HepG2 (cell line): ENCODE results near the gene R3HCC1L. TPM values are rescaled to one million over a fixed set of nuclear protein-coding genes. Genes with fewer than 3 reads are reported as not detected.
A peak's percentile ranks its signal among the peaks of the same experiment; 100 is the strongest.

ENCODE experiments used
- ATAC-seq: fragments of 200-7000 bp; cut with Tn5 transposase; 3 replicates; pipeline ENCODE4 v1.9.1; 2020; ENCODE audit warnings: mild to moderate bottlenecking, moderate library complexity
- BruUV-seq: library from RNA; stranded (reverse); fragments of 400-500 nt; replicated peaks from 2 replicates; lab custom pipeline; 2021; lab: Mats Ljungman, UMichigan
- CTCF ChIA-PET: fragments of 300-600 bp; formaldehyde crosslinking; extraction: SDS; loops from one replicate; lab custom pipeline; 2021; ENCODE audit warnings: low total read pairs, inconsistent platforms, low intra/inter-chr PET ratio; lab: Yijun Ruan, JAX
- POLR2A ChIA-PET: fragments of 350-600 bp; sonication (Branson Sonifier 250); formaldehyde crosslinking; loops from one replicate; lab custom pipeline; 2020; ENCODE audit warnings: antibody characterized with exemption, inconsistent platforms; lab: Yijun Ruan, JAX
- DNase-seq: peaks from one replicate; pipeline ENCODE4 v3.0.0-alpha.2; 2015; ENCODE audit warnings: low spot score
- FAIRE-seq: peaks from 3 replicates; lab custom pipeline; 2011; peaks lifted over from hg19 to GRCh38; lab: Jason Lieb, UNC
- H2AFZ ChIP-seq: one replicate; pipeline ENCODE4 v1.6.1; 2011; ENCODE audit warnings: low read length, inconsistent platforms
- H3K27ac ChIP-seq: fragments of 300-600 bp; 3 replicates; pipeline ENCODE4 v1.8.0; 2011; ENCODE audit warnings: mixed run types, mild to moderate bottlenecking, mixed read lengths, low read length, inconsistent platforms; ENCODE audit not compliant: insufficient read depth; ENCODE audit errors: extremely low read length
- H3K27me3 ChIP-seq, 2 experiments: fragments of 200-600 bp in 1 of 2; 2 replicates in 1 of 2; 3 replicates in 1 of 2; pipeline versions ENCODE4 v1.6.0 to v1.8.0; 2011; ENCODE audit warnings: low read length in 2 of 2, mild to moderate bottlenecking in 2 of 2, moderate library complexity in 2 of 2, inconsistent platforms in 1 of 2; ENCODE audit not compliant: insufficient read depth in 2 of 2, control insufficient read depth in 1 of 2
- H3K36me3 ChIP-seq, 2 experiments: fragments of 200-600 bp in 1 of 2; replicated peaks in 1 of 2; 2 replicates in 1 of 2; 3 replicates in 1 of 2; pipeline versions ENCODE4 v1.5.1 to v1.8.0; 2011; ENCODE audit warnings: low read length in 2 of 2, inconsistent platforms in 1 of 2; ENCODE audit not compliant: insufficient read depth in 2 of 2, control insufficient read depth in 1 of 2
- H3K4me1 ChIP-seq: 2 replicates; pipeline ENCODE4 v1.5.1; 2012; ENCODE audit warnings: low read length, inconsistent platforms; ENCODE audit not compliant: insufficient read depth
- H3K4me2 ChIP-seq: 2 replicates; pipeline ENCODE4 v1.6.0; 2011; ENCODE audit warnings: low read depth, low read length, inconsistent platforms
- H3K4me3 ChIP-seq, 3 experiments: fragments of 200-600 bp in 1 of 3; sonication (generic), shearing (Covaris generic) in 1 of 3; replicated peaks in 1 of 3; 2 replicates each; pipeline ENCODE4 v1.5.1; 2011 to 2016; ENCODE audit warnings: low read length in 3 of 3, inconsistent platforms in 2 of 3, low read depth in 2 of 3, mild to moderate bottlenecking in 2 of 3, control low read depth in 1 of 3, mixed read lengths in 1 of 3; ENCODE audit not compliant: insufficient read depth in 1 of 3
- H3K79me2 ChIP-seq: one replicate; pipeline ENCODE4 v1.6.1; 2011; ENCODE audit warnings: low read length, inconsistent platforms; ENCODE audit not compliant: insufficient read depth
- H3K9ac ChIP-seq: 2 replicates; pipeline ENCODE4 v1.6.0; 2011; ENCODE audit warnings: mild to moderate bottlenecking, low read depth, low read length, inconsistent platforms; ENCODE audit not compliant: insufficient read depth
- H3K9me3 ChIP-seq: 2 replicates; pipeline ENCODE4 v1.5.1; 2012; ENCODE audit warnings: mild to moderate bottlenecking, low read length
- H4K20me1 ChIP-seq: 2 replicates; pipeline ENCODE4 v1.6.0; 2011; ENCODE audit warnings: inconsistent platforms, mild to moderate bottlenecking, low read length, moderate library complexity; ENCODE audit not compliant: insufficient read depth
- EZH2 ChIP-seq: conservative IDR thresholded peaks from 2 replicates; pipeline ENCODE4 v1.6.1; 2012; ENCODE audit warnings: mild to moderate bottlenecking, low read depth, low read length, moderate library complexity
- IKZF1 ChIP-seq: fragments of 450-650 bp; IDR thresholded peaks from 2 replicates; pipeline ENCODE4 v1.7.1; 2016
- MAFF ChIP-seq: IDR thresholded peaks from 2 replicates; pipeline ENCODE4 v1.6.1; 2011; ENCODE audit warnings: low read depth, low read length, improper control_type of control experiment
- MAFK ChIP-seq, 2 experiments: IDR thresholded peaks in 1 of 2; conservative IDR thresholded peaks in 1 of 2; 2 replicates each; pipeline ENCODE4 v1.6.1; 2011; ENCODE audit warnings: improper control_type of control experiment in 2 of 2, low read length in 2 of 2
- POGZ ChIP-seq: sonication (generic); formaldehyde crosslinking; IDR thresholded peaks from 2 replicates; pipeline ENCODE4 v1.4.0; 2020; ENCODE audit warnings: mild to moderate bottlenecking, missing genetic modification reagents
- ZNF7 ChIP-seq: IDR thresholded peaks from 2 replicates; pipeline ENCODE4 v1.6.1; 2016; ENCODE audit warnings: missing biosample characterization, missing genetic modification reagents
- WGBS: methylation state at CpG from one replicate; pipeline ENCODE4 v1.1.6; 2017; ENCODE audit warnings: low lambda C conversion rate; 5-methylcytosine and 5-hydroxymethylcytosine counted together
- in situ Hi-C: cut with HindIII; loops from 2 replicates; pipeline ENCODE4 v1.10.0; 2017; ENCODE audit warnings: low pct_unique_long_range_greater_than_20kb; ENCODE audit not compliant: extremely low pct_ligation_motif_present
- intact Hi-C: fragments of 100-400 bp; cut with micrococcal nuclease; formaldehyde crosslinking; loops from one replicate; pipeline ENCODE4 v1.10.0; 2022; ENCODE audit not compliant: unreplicated experiment
- polyA plus RNA-seq, 8 experiments: library from polyadenylated mRNA; depleted of rRNA in 3 of 8; stranded (reverse) in 7 of 8; unstranded in 1 of 8; fragments of >200 nt; fragmentation: Illumina TruSeq in 4 of 8; extraction: Trizol in 4 of 8; gene quantifications; 2 replicates each; pipeline versions ENCODE4 v1.2.1 to v1.2.3, GENCODE V29; 2011 to 2016; ENCODE audit warnings: low read depth in 4 of 8, missing spikeins in 1 of 8, mixed read lengths in 1 of 8; ENCODE audit not compliant: insufficient read depth in 1 of 8
- total RNA-seq, 5 experiments: library from RNA; depleted of rRNA; stranded (reverse); fragments of >200 nt; fragmentation: Illumina TruSeq; extraction: Trizol; gene quantifications; 2 replicates each; pipeline ENCODE4 v1.2.3, GENCODE V29; 2016; ENCODE audit warnings: low read depth in 1 of 5
- TF ChIP-seq, protein P1 (sequence below): sonication (generic); formaldehyde crosslinking; IDR thresholded peaks from 2 replicates; pipeline ENCODE4 v1.5.0; 2020; ENCODE audit warnings: mild to moderate bottlenecking, missing genetic modification reagents

R3HCC1L gene
- total and polyA plus RNA-seq, 2 of the 13 experiments (the other 11 are each of a cell fraction or from before 2014, with no cell fraction given): 6.5 to 12.2 TPM

DNA sequence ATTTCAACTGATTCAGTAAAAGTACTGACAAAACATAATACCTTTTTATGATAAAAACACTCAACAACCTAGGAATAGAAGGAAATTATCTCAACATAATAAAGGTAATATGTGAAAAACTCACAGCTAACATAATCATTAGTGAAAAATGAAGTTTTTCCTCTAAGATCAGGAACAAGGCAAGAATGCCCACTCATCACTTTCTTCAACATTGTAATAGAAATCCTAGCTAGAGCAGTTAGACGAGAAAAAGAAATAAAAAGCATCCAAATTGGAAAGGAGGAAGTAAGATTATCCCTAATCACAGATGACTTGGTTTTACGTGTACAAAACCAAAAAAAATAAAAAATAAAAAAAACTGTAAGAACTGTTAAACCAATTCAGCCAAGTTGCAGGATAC lies 58.6 kb downstream of the R3HCC1L start:
- ATAC-seq (no peak), FAIRE-seq (no peak)
- no TSS peak for BruUV-seq

DNA sequence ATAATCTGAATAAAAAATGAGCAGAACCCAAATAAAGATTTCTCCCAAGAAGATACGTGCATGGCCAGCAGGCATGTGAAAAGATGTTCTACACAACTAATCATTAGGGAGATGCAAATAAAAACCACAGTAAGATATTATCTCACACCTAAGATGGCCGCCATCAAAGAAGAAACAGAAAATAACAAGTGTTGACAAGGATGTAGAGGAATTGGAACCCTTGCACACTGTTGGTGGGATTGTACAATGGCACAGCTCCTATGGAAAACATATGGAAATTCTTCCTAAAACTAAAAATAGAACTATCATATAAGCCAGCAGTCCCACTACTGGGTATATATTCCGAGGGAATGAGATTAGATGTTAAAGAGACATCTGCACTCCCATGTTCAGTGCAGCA lies 60.2 kb downstream of the R3HCC1L start:
- WGBS: 99% methylated on average over 3 of the region's 3 CpGs
- no TSS peak for BruUV-seq
- no peaks in the 10 kb centered on the region; the same call in 1 of the 2 replicates for H3K4me1 ChIP-seq

More for the DNA sequence above, 58.6 kb downstream of the R3HCC1L start:
- Histone ChIP-seq H3K9ac (no peak overlapping the region), H3K4me1 (no peaks in the 10 kb centered on the region; the same call in 1 of the 2 replicates), H3K36me3 (0 out of 5 replicates have a peak, but pooled peaks cover 0 to under 1% of the 10 kb centered on the region in 2 experiments), H3K79me2 (no peaks in the 10 kb centered on the region), H3K4me3 (no peak overlapping the region), H3K27ac (no peak overlapping the region), H3K9me3 (no peaks in the 10 kb centered on the region), H3K4me2 (no peak overlapping the region), H3K27me3 (no peaks in the 10 kb centered on the region), H2AFZ (no peak overlapping the region), H4K20me1 (peaks cover 2% of the 10 kb centered on the region; the same call in 1 of the 2 replicates)
- ChIA-PET POLR2A (no interaction called here), CTCF (no interaction called here)
- TF ChIP-seq MAFK (conservative IDR thresholded peaks at IDR 0.05 in 1 of 2, IDR thresholded peaks at IDR 0.05 in 1 of 2; ENCODE audit: low read length in 2 of 2): peak; percentile 86 to 88
- peak; percentile 80 for TF ChIP-seq MAFF
- TF ChIP-seq, protein P1, sequence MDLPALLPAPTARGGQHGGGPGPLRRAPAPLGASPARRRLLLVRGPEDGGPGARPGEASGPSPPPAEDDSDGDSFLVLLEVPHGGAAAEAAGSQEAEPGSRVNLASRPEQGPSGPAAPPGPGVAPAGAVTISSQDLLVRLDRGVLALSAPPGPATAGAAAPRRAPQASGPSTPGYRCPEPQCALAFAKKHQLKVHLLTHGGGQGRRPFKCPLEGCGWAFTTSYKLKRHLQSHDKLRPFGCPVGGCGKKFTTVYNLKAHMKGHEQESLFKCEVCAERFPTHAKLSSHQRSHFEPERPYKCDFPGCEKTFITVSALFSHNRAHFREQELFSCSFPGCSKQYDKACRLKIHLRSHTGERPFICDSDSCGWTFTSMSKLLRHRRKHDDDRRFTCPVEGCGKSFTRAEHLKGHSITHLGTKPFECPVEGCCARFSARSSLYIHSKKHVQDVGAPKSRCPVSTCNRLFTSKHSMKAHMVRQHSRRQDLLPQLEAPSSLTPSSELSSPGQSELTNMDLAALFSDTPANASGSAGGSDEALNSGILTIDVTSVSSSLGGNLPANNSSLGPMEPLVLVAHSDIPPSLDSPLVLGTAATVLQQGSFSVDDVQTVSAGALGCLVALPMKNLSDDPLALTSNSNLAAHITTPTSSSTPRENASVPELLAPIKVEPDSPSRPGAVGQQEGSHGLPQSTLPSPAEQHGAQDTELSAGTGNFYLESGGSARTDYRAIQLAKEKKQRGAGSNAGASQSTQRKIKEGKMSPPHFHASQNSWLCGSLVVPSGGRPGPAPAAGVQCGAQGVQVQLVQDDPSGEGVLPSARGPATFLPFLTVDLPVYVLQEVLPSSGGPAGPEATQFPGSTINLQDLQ: no peak
- TF ChIP-seq EZH2: no peak
- TF ChIP-seq IKZF1: no peak
- in situ Hi-C loops: no loop called here
- intact Hi-C loops: no loop called here
- 97% methylated on average over 2 of the region's 2 CpGs for WGBS
- no peak for DNase-seq

More for the DNA sequence above, 60.2 kb downstream of the R3HCC1L start:
- Histone ChIP-seq H2AFZ (no peak overlapping the region), H3K27ac (no peak overlapping the region), H4K20me1 (peaks cover 2% of the 10 kb centered on the region; the same call in 1 of the 2 replicates), H3K27me3 (no peaks in the 10 kb centered on the region), H3K9me3 (no peaks in the 10 kb centered on the region), H3K4me3 (no peak overlapping the region), H3K79me2 (no peaks in the 10 kb centered on the region), H3K36me3 (no peaks in the 10 kb centered on the region), H3K9ac (no peak overlapping the region), H3K4me2 (no peak overlapping the region)
- ATAC-seq (no peak), FAIRE-seq (no peak), DNase-seq (no peak)
- no peak for TF ChIP-seq POGZ
- TF ChIP-seq ZNF7 (CRISPR knock-in tag): peak; percentile 89
- in situ Hi-C loops (no loop called here), intact Hi-C loops (no loop called here)
- ChIA-PET POLR2A (no interaction called here), CTCF (no interaction called here)
